Suprapubic skin (tissue), 3 donors: ENCODE results near the gene TBL1X.

Experiments
- POLR2A ChIP-seq, 2 donors: fragments of 450-650 bp; IDR thresholded peaks; one replicate each; pipeline ENCODE4 v1.6.1; 2017; ENCODE audit warnings: antibody characterized with exemption in 2 of 2, mild to moderate bottlenecking in 2 of 2, moderate library complexity in 2 of 2
- TF ChIP-seq, protein P1 (sequence below), 2 donors: fragments of 200-600 bp in 1 of 2; fragments of 450-650 bp in 1 of 2; sonication (generic) in 1 of 2; IDR thresholded peaks; one replicate each; pipeline ENCODE4 v1.5.1; 2016 to 2019; ENCODE audit warnings: antibody characterized with exemption in 2 of 2, mild to moderate bottlenecking in 1 of 2, moderate library complexity in 1 of 2

DNA sequence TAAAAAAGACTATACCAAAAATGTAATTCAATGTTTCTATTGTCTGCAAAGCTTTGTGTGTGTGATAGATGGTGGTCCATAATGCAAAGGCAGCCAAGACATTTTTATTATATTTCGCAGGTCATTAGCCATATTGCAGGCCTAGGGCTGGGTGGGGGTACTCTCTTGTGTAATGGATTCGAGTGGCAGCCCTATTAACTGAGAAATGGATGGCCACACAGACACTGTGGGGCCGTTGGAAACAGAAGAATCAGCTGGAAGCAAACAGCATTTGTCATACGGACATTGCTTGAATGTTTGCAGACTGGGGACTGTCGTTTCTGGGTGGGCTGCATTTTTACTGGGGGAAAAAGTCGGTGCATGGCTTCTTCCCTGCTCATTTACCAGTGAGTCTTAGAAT lies 199.4 kb downstream of the TBL1X start:
- no peak for TF ChIP-seq POLR2A (IDR thresholded peaks at IDR 0.05)
- TF ChIP-seq, protein P1, sequence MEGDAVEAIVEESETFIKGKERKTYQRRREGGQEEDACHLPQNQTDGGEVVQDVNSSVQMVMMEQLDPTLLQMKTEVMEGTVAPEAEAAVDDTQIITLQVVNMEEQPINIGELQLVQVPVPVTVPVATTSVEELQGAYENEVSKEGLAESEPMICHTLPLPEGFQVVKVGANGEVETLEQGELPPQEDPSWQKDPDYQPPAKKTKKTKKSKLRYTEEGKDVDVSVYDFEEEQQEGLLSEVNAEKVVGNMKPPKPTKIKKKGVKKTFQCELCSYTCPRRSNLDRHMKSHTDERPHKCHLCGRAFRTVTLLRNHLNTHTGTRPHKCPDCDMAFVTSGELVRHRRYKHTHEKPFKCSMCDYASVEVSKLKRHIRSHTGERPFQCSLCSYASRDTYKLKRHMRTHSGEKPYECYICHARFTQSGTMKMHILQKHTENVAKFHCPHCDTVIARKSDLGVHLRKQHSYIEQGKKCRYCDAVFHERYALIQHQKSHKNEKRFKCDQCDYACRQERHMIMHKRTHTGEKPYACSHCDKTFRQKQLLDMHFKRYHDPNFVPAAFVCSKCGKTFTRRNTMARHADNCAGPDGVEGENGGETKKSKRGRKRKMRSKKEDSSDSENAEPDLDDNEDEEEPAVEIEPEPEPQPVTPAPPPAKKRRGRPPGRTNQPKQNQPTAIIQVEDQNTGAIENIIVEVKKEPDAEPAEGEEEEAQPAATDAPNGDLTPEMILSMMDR (IDR thresholded peaks at IDR 0.05) = no peak
